NT2/D1 (cell line): ENCODE results near the gene FXN.

Experiments used
- DNase-seq: peaks from one replicate; pipeline ENCODE4 v3.0.0-alpha.2; 2011; ENCODE audit warnings: low read depth, low spot score
- H3K27me3 ChIP-seq: 2 replicates; pipeline ENCODE4 v1.6.0; 2011; ENCODE audit warnings: mild to moderate bottlenecking; ENCODE audit not compliant: insufficient read length, insufficient read depth
- H3K36me3 ChIP-seq: 2 replicates; pipeline ENCODE4 v1.6.1; 2011; ENCODE audit warnings: mild to moderate bottlenecking, low read length, mixed read lengths; ENCODE audit not compliant: insufficient read depth, insufficient read length
- H3K4me1 ChIP-seq: 2 replicates; pipeline ENCODE4 v1.5.1; 2011; ENCODE audit not compliant: insufficient read depth, insufficient read length
- H3K4me3 ChIP-seq: 2 replicates; pipeline ENCODE4 v1.5.1; 2011; ENCODE audit warnings: low read depth; ENCODE audit not compliant: insufficient read length
- H3K9ac ChIP-seq: 2 replicates; pipeline ENCODE4 v1.6.0; 2011; ENCODE audit warnings: low read depth; ENCODE audit not compliant: insufficient read length
- H3K9me3 ChIP-seq: 2 replicates; pipeline ENCODE4 v1.5.1; 2011; ENCODE audit warnings: mild to moderate bottlenecking, low read length; ENCODE audit not compliant: insufficient read depth
- SUZ12 ChIP-seq: IDR thresholded peaks from 2 replicates; pipeline ENCODE4 v1.6.1; 2011; ENCODE audit not compliant: insufficient read length, insufficient read depth; ENCODE audit errors: extremely low read depth
- YY1 ChIP-seq: IDR thresholded peaks from 2 replicates; pipeline ENCODE4 v1.6.1; 2011; ENCODE audit not compliant: insufficient read length, insufficient read depth
- ZNF274 ChIP-seq: IDR thresholded peaks from 2 replicates; pipeline ENCODE4 v1.6.1; 2011; ENCODE audit warnings: mild to moderate bottlenecking, low read depth, low read length

FXN gene

GRCh38 chr9:69056191-69056815 lies 20.8 kb downstream of the FXN start:
- Histone ChIP-seq H3K4me3 (no peak overlapping the region), H3K4me1 (peaks cover 2% of the 10 kb centered on the region), H3K36me3 (peaks cover 39% of the 10 kb centered on the region), H3K9me3 (no peaks in the 10 kb centered on the region), H3K9ac (no peak overlapping the region), H3K27me3 (no peaks in the 10 kb centered on the region)
- no peak for DNase-seq
- TF ChIP-seq ZNF274 = no peak
- no peak for TF ChIP-seq YY1
- no peak for TF ChIP-seq SUZ12

DNA sequence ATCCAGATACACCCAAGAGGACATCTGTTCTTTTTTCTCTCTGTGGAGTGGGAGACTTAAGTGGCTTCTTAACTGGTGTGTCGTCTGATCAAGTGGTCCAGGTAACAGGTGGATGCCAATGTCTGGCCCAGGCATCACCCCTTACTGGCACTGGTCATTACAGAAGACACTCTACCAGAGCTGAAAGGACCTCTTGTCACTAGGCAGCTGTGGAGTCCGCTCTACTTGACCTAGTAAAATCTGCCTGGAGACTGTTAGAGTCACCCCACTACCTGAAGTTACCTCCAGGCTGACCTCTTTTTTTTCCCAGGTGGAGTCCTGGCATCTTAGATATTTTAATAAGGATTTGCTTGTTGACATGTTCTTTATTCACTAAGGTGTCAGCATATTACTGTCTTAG lies 22.5 kb downstream of the FXN start:
- Histone ChIP-seq H3K9ac (no peak overlapping the region), H3K4me1 (peaks cover 2% of the 10 kb centered on the region), H3K36me3 (peaks cover 39% of the 10 kb centered on the region), H3K9me3 (no peaks in the 10 kb centered on the region), H3K27me3 (no peaks in the 10 kb centered on the region), H3K4me3 (no peak overlapping the region)
- TF ChIP-seq ZNF274 = no peak
- no peak for TF ChIP-seq SUZ12
- TF ChIP-seq YY1 = no peak
- DNase-seq = no peak

GRCh38 chr9:69060766-69061165 lies 25.2 kb downstream of the FXN start:
- Histone ChIP-seq H3K9me3 (no peaks in the 10 kb centered on the region), H3K4me3 (no peak overlapping the region), H3K36me3 (peaks cover 38% of the 10 kb centered on the region), H3K27me3 (no peaks in the 10 kb centered on the region), H3K9ac (no peak overlapping the region), H3K4me1 (peaks cover 7% of the 10 kb centered on the region)
- no peak for DNase-seq
- TF ChIP-seq ZNF274 = no peak
- no peak for TF ChIP-seq YY1
- TF ChIP-seq SUZ12 = no peak

DNA sequence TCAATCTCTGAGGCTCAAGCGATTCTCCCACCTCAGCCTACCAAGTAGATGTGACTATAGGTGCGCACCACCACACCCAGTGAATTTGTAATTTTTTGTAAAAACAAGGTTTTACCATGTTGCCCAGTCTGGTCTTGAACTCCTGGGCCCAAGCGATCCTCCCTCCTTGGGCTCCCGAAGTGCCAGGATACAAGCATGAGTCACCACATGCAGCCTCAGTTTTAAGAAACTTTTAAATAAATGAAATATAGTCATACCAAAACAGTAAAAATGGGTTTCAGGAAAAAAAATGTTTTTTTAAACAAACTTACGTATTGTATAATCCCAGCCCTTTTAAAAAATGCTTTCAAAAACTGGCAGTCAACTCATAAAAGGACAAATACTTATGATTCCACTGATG lies 26.6 kb downstream of the FXN start:
- TF ChIP-seq YY1 = no peak
- no peak for TF ChIP-seq ZNF274
- no peak for TF ChIP-seq SUZ12
- Histone ChIP-seq H3K4me1 (peaks cover 10% of the 10 kb centered on the region), H3K9me3 (no peaks in the 10 kb centered on the region), H3K27me3 (no peaks in the 10 kb centered on the region), H3K36me3 (peaks cover 40% of the 10 kb centered on the region), H3K9ac (no peak overlapping the region), H3K4me3 (no peak overlapping the region)
- no peak for DNase-seq

DNA sequence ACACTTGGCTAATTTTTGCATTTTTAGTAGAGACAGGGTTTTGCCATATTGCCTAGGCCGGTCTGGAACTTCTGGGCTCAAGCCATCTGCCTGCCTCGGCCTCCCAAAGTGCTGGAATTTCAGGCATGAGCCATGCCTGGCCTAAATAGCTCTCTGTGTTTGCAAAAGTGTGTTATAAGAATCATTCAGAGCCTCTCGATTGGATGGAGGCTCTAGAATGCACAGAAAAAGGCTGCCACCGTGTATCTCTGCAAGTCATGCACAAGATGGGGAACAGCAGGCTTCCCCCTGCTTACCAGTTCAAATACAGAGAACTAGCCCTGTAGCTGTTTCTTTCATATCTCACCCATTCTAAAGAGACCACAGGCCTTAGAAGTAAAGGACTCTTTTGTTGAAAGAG lies 28.3 kb downstream of the FXN start:
- Histone ChIP-seq H3K9me3 (no peaks in the 10 kb centered on the region), H3K4me3 (no peak overlapping the region), H3K4me1 (peaks cover 10% of the 10 kb centered on the region), H3K36me3 (peaks cover 45% of the 10 kb centered on the region), H3K27me3 (no peaks in the 10 kb centered on the region), H3K9ac (no peak overlapping the region)
- no peak for DNase-seq
- no peak for TF ChIP-seq SUZ12
- TF ChIP-seq YY1 = no peak
- TF ChIP-seq ZNF274 = no peak

GRCh38 chr9:69065660-69066059 lies 30.1 kb downstream of the FXN start:
- Histone ChIP-seq H3K4me1 (peaks cover 14% of the 10 kb centered on the region), H3K9ac (no peak overlapping the region), H3K27me3 (no peaks in the 10 kb centered on the region), H3K9me3 (no peaks in the 10 kb centered on the region), H3K4me3 (no peak overlapping the region), H3K36me3 (peaks cover 55% of the 10 kb centered on the region)
- DNase-seq = no peak
- TF ChIP-seq YY1 = no peak
- no peak for TF ChIP-seq ZNF274
- no peak for TF ChIP-seq SUZ12

GRCh38 chr9:69066955-69067354 lies 31.4 kb downstream of the FXN start:
- Histone ChIP-seq H3K4me3 (no peak overlapping the region), H3K4me1 (peaks cover 11% of the 10 kb centered on the region), H3K36me3 (peaks cover 55% of the 10 kb centered on the region), H3K9ac (no peak overlapping the region), H3K27me3 (no peaks in the 10 kb centered on the region), H3K9me3 (no peaks in the 10 kb centered on the region)
- no peak for TF ChIP-seq YY1
- no peak for TF ChIP-seq ZNF274
- TF ChIP-seq SUZ12 = no peak
- DNase-seq = no peak

DNA sequence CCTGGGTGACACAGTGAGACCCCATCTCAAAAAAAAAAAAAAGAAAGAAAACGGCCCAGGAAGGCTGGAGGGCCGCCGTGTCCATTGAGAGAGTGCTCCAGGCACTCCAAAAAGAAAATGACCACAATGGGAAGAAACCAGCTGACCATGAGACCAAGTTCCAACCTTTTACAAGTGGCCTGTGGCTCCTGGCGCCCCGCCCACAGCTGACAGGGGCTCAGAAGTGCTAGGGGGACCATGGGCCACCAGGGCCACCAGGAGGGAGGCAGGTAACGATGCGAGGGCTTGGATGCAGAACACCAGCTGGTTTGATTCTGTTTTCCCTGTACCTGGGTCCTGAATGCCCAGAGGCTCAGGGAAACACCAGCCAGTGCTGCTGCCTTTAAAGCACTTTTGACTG lies 34.6 kb downstream of the FXN start:
- Histone ChIP-seq H3K4me3 (no peak overlapping the region), H3K36me3 (peaks cover 63% of the 10 kb centered on the region), H3K9ac (no peak overlapping the region), H3K4me1 (peaks cover 9% of the 10 kb centered on the region), H3K9me3 (no peaks in the 10 kb centered on the region), H3K27me3 (no peaks in the 10 kb centered on the region)
- TF ChIP-seq SUZ12 = no peak
- TF ChIP-seq ZNF274 = no peak
- no peak for TF ChIP-seq YY1
- DNase-seq = no peak
